IMR-90 (cell line): ENCODE data around the gene GCLC. TPM values are rescaled to one million over a fixed set of nuclear protein-coding genes. Genes with fewer than 3 reads are reported as not detected.

Experiments
- ATAC-seq: fragments of 200-7000 bp; cut with Tn5 transposase; 2 replicates; pipeline ENCODE4 v1.9.1; 2020; ENCODE audit warnings: low read depth, mild to moderate bottlenecking, moderate library complexity
- BruUV-seq: library from RNA; stranded (reverse); fragments of 400-500 nt; replicated peaks from 2 replicates; lab custom pipeline; 2021; lab: Mats Ljungman, UMichigan
- CTCF ChIA-PET: fragments of 300-600 bp; formaldehyde crosslinking; extraction: SDS; loops from one replicate; lab custom pipeline; 2021; ENCODE audit warnings: antibody characterized with exemption; lab: Yijun Ruan, JAX
- POLR2A ChIA-PET: fragments of 300-600 bp; sonication (Branson Sonifier 250); formaldehyde crosslinking; loops from one replicate; lab custom pipeline; 2022; ENCODE audit warnings: antibody characterized with exemption; ENCODE audit not compliant: unreplicated experiment; lab: Charles Lee
- DNase-seq: peaks from one replicate; pipeline ENCODE4 v3.0.0; 2013
- H2AFZ ChIP-seq: replicated peaks from 2 replicates; pipeline ENCODE3; 2013; ENCODE audit warnings: low read length, mild to moderate bottlenecking; ENCODE audit not compliant: poor library complexity
- H2AK5ac ChIP-seq: 2 replicates; pipeline ENCODE4 v1.6.1; 2013; ENCODE audit warnings: low read depth, low read length, inconsistent platforms
- H2AK9ac ChIP-seq: replicated peaks from 2 replicates; pipeline ENCODE3; 2013; ENCODE audit warnings: mild to moderate bottlenecking, low read depth, low read length, moderate library complexity; ENCODE audit not compliant: poor library complexity
- H2BK120ac ChIP-seq: 2 replicates; pipeline ENCODE4 v1.6.1; 2013; ENCODE audit warnings: low read depth, low read length, inconsistent platforms
- H2BK15ac ChIP-seq: 3 replicates; pipeline ENCODE4 v1.6.1; 2013; ENCODE audit warnings: low read depth, low read length, inconsistent platforms
- H2BK20ac ChIP-seq: 2 replicates; pipeline ENCODE4 v1.6.1; 2013; ENCODE audit warnings: low read depth, mild to moderate bottlenecking, inconsistent platforms, low read length, moderate library complexity
- H2BK5ac ChIP-seq: 2 replicates; pipeline ENCODE4 v1.6.1; 2013; ENCODE audit warnings: mild to moderate bottlenecking, low read depth, low read length, inconsistent platforms; ENCODE audit not compliant: poor library complexity, severe bottlenecking
- H3K14ac ChIP-seq: replicated peaks from 2 replicates; pipeline ENCODE4 v1.6.1; 2013; ENCODE audit warnings: low read depth, low read length, inconsistent platforms
- H3K18ac ChIP-seq: 2 replicates; pipeline ENCODE4 v1.6.1; 2013; ENCODE audit warnings: low read depth, low read length, control low read depth
- H3K23ac ChIP-seq: 2 replicates; pipeline ENCODE4 v1.6.1; 2013; ENCODE audit warnings: low read depth, low read length, inconsistent platforms
- H3K27ac ChIP-seq: 2 replicates; pipeline ENCODE4 v1.5.1; 2013; ENCODE audit warnings: mild to moderate bottlenecking, control low read depth, low read length; ENCODE audit not compliant: insufficient read depth
- H3K27me3 ChIP-seq: 2 replicates; pipeline ENCODE4 v1.6.1; 2013; ENCODE audit warnings: low read length; ENCODE audit not compliant: control insufficient read depth, insufficient read depth
- H3K36me3 ChIP-seq: 2 replicates; pipeline ENCODE4 v1.6.1; 2013; ENCODE audit warnings: low read length, mixed read lengths; ENCODE audit not compliant: control insufficient read depth, insufficient read depth
- H3K4ac ChIP-seq: 2 replicates; pipeline ENCODE4 v1.6.1; 2013; ENCODE audit warnings: low read depth, low read length, inconsistent platforms
- H3K4me1 ChIP-seq: 2 replicates; pipeline ENCODE4 v1.6.1; 2013; ENCODE audit warnings: low read length, mixed read lengths; ENCODE audit not compliant: control insufficient read depth, insufficient read depth
- H3K4me2 ChIP-seq: 2 replicates; pipeline ENCODE4 v1.6.1; 2013; ENCODE audit warnings: low read depth, mild to moderate bottlenecking, control low read depth, low read length, moderate library complexity
- H3K4me3 ChIP-seq: 2 replicates; pipeline ENCODE4 v1.5.1; 2013; ENCODE audit warnings: low read depth, mild to moderate bottlenecking, control low read depth, low read length, moderate library complexity; ENCODE audit not compliant: insufficient read depth
- H3K56ac ChIP-seq: 2 replicates; pipeline ENCODE4 v1.6.1; 2013; ENCODE audit warnings: low read length, inconsistent platforms; ENCODE audit not compliant: insufficient read depth; ENCODE audit errors: extremely low read depth
- H3K79me1 ChIP-seq, 2 experiments: 2 replicates each; pipeline ENCODE4 v1.6.1; 2013; ENCODE audit warnings: low read length in 2 of 2, inconsistent platforms in 1 of 2, low read depth in 1 of 2
- H3K9ac ChIP-seq: 2 replicates; pipeline ENCODE4 v1.6.1; 2013; ENCODE audit warnings: low read depth, low read length, control low read depth
- H3K9me1 ChIP-seq: 2 replicates; pipeline ENCODE4 v1.6.1; 2013; ENCODE audit warnings: low read length, inconsistent platforms; ENCODE audit not compliant: insufficient read depth
- H3K9me3 ChIP-seq: 2 replicates; pipeline ENCODE4 v1.6.1; 2013; ENCODE audit warnings: low read length; ENCODE audit not compliant: control insufficient read depth, insufficient read depth
- H4K20me1 ChIP-seq: 2 replicates; pipeline ENCODE4 v1.6.1; 2013; ENCODE audit warnings: low read length, inconsistent platforms; ENCODE audit not compliant: insufficient read depth
- H4K5ac ChIP-seq: 2 replicates; pipeline ENCODE4 v1.6.1; 2013; ENCODE audit warnings: mild to moderate bottlenecking, low read depth, low read length, control low read depth
- H4K8ac ChIP-seq, 2 experiments: 2 replicates each; pipeline ENCODE4 v1.6.1; 2013; ENCODE audit warnings: low read depth in 2 of 2, low read length in 2 of 2, control low read depth in 1 of 2, inconsistent platforms in 1 of 2
- H4K91ac ChIP-seq: 2 replicates; pipeline ENCODE4 v1.6.1; 2013; ENCODE audit warnings: low read depth, low read length, inconsistent platforms; ENCODE audit not compliant: insufficient read depth
- BHLHE40 ChIP-seq: fragments of 150-350 bp; IDR thresholded peaks from 2 replicates; pipeline ENCODE4 v1.6.1; 2016; ENCODE audit warnings: mild to moderate bottlenecking, low read depth, low read length
- CEBPB ChIP-seq: IDR thresholded peaks from 2 replicates; pipeline ENCODE4 v1.6.1; 2012; ENCODE audit warnings: low read depth, low read length, improper control_type of control experiment
- CHD1 ChIP-seq: IDR thresholded peaks from 2 replicates; pipeline ENCODE4 v1.6.1; 2012; ENCODE audit warnings: low read depth, low read length, improper control_type of control experiment
- FOS ChIP-seq: fragments of 150-350 bp; IDR thresholded peaks from 2 replicates; pipeline ENCODE4 v1.6.1; 2016; ENCODE audit warnings: low read depth, low read length
- MAZ ChIP-seq: IDR thresholded peaks from 2 replicates; pipeline ENCODE4 v1.6.1; 2012; ENCODE audit warnings: low read depth, mild to moderate bottlenecking, low read length, improper control_type of control experiment, moderate library complexity, borderline replicate concordance
- NFE2L2 ChIP-seq: fragments of 150-350 bp; IDR thresholded peaks from 2 replicates; pipeline ENCODE4 v1.6.1; 2016; ENCODE audit warnings: low read depth, mild to moderate bottlenecking, low read length
- POLR2A ChIP-seq: IDR thresholded peaks from 2 replicates; pipeline ENCODE4 v1.6.1; 2012; ENCODE audit warnings: mild to moderate bottlenecking, low read depth, low read length
- RAD21 ChIP-seq: IDR thresholded peaks from 2 replicates; pipeline ENCODE4 v1.6.1; 2012; ENCODE audit warnings: low read length, improper control_type of control experiment
- SMC3 ChIP-seq: fragments of 150-350 bp; IDR thresholded peaks from 2 replicates; pipeline ENCODE4 v1.6.1; 2016; ENCODE audit warnings: low read depth, mild to moderate bottlenecking, antibody characterized with exemption, low read length, moderate library complexity
- WGBS, 2 experiments: methylation state at CpG; one replicate each; pipeline versions ENCODE4 v1.1.5 to v1.1.7; 2013; ENCODE audit warnings: missing lambda C conversion rate in 2 of 2; ENCODE audit not compliant: insufficient read length in 1 of 2; ENCODE audit errors: extremely low coverage in 2 of 2; 5-methylcytosine and 5-hydroxymethylcytosine counted together
- dilution Hi-C: fragments of 300-500 bp; cut with HindIII; formaldehyde crosslinking; loops from one replicate; pipeline ENCODE4 v1.14.3; 2018; ENCODE audit warnings: low sequenced_read_pairs; ENCODE audit not compliant: unreplicated experiment
- in situ Hi-C: fragments of 300-500 bp; cut with MboI; formaldehyde crosslinking; loops from 3 replicates; pipeline ENCODE4 v1.14.3; 2019; ENCODE audit warnings: low sequenced_read_pairs, inconsistent platforms, mixed read lengths
- intact Hi-C: fragments of 100-400 bp; cut with micrococcal nuclease; formaldehyde crosslinking; loops from 2 replicates; pipeline ENCODE4 v1.10.0; 2022
- polyA plus RNA-seq, 3 experiments: library from polyadenylated mRNA; depleted of rRNA; stranded (reverse); fragments of >200 nt; gene quantifications; 2 replicates each; pipeline ENCODE4 v1.2.3, GENCODE V29; 2012; ENCODE audit warnings: low replicate concordance in 1 of 3
- total RNA-seq: library from RNA; depleted of rRNA; stranded (reverse); fragments of >200 nt; gene quantifications from 2 replicates; pipeline ENCODE4 v1.2.3, GENCODE V29; 2012
- TF ChIP-seq, protein P1 (sequence below): fragments of 150-350 bp; IDR thresholded peaks from 2 replicates; pipeline ENCODE4 v1.6.1; 2016; ENCODE audit warnings: low read depth, mild to moderate bottlenecking, low read length, moderate library complexity, borderline replicate concordance
- TF ChIP-seq, protein P2 (sequence below): fragments of 150-350 bp; IDR thresholded peaks from 2 replicates; pipeline ENCODE4 v1.6.1; 2017; ENCODE audit warnings: mild to moderate bottlenecking, antibody characterized with exemption, low read length, low read depth
- TF ChIP-seq, protein P3 (sequence below): conservative IDR thresholded peaks from 2 replicates; pipeline ENCODE4 v1.5.1; 2012; ENCODE audit warnings: mild to moderate bottlenecking, low read depth, low read length, improper control_type of control experiment

The GCLC gene
- total and polyA plus RNA-seq, 2 of the 4 experiments (the other 2 are of a cell fraction): 14.2 to 24.2 TPM

DNA sequence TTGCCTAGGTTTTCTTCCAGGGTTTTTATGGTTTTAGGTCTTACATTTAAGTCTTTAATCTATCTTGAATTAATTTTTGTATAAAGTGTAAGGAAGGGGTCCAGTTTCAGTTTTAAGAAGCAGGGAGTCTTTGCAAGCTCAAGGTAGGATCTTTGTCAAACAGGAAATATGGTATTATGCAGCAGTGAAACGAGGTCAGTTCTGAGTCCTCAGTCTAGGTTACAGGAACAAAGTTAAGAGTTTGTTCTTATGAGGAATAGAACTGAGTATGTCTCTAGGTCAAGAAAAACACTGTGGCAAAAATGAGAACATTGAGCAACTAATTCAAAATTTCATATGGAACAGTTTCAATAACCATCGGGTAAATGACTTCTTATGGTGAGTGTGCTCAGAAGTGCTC is 63.6 kb downstream of the GCLC start:
- Histone ChIP-seq H3K18ac (no peak overlapping the region), H2BK15ac (no peak overlapping the region), H4K20me1 (no peaks in the 10 kb centered on the region), H2BK5ac (no peak overlapping the region), H3K27me3 (peaks cover 10% of the 10 kb centered on the region), H3K9me1 (no peaks in the 10 kb centered on the region), H3K23ac (no peak overlapping the region), H2AK5ac (no peak overlapping the region), H2AK9ac (no peak overlapping the region), H3K14ac (no peak overlapping the region), H3K9me3 (no peaks in the 10 kb centered on the region), H3K27ac (no peak overlapping the region), H3K56ac (no peak overlapping the region), H3K9ac (no peak overlapping the region), H3K4me2 (no peak overlapping the region), H4K91ac (no peak overlapping the region), H3K4ac (no peak overlapping the region), H2BK120ac (no peak overlapping the region), H4K5ac (no peak overlapping the region), H3K4me1 (no peaks in the 10 kb centered on the region), H2AFZ (no peak overlapping the region), H3K4me3 (no peak overlapping the region), H4K8ac (no peak overlapping the region), H3K36me3 (no peaks in the 10 kb centered on the region), H3K79me1 (no peaks in the 10 kb centered on the region), H2BK20ac (no peak overlapping the region)
- dilution Hi-C loops (no loop called here), in situ Hi-C loops (loop anchor here (5.0 kb wide), 1 partner anchor 309 kb away; no protein-coding TSS in a partner anchor), intact Hi-C loops (loop anchor here (5.0 to 10.0 kb wide), 4 partner anchors 134 to 1077 kb away; partner anchors contain the start of genes ELOVL5 and GSTA4)
- ATAC-seq: no peak
- WGBS, 2 experiments: no CpG with 5 or more reads among the region's 2 CpGs
- ChIA-PET POLR2A (no interaction called here), CTCF (no interaction called here)
- TF ChIP-seq RAD21 (no peak), MAZ (no peak), NFE2L2 (no peak), SMC3 (no peak), FOS (no peak), POLR2A (no peak), CHD1 (no peak), BHLHE40 (no peak), CEBPB (no peak)
- TF ChIP-seq, protein P1, sequence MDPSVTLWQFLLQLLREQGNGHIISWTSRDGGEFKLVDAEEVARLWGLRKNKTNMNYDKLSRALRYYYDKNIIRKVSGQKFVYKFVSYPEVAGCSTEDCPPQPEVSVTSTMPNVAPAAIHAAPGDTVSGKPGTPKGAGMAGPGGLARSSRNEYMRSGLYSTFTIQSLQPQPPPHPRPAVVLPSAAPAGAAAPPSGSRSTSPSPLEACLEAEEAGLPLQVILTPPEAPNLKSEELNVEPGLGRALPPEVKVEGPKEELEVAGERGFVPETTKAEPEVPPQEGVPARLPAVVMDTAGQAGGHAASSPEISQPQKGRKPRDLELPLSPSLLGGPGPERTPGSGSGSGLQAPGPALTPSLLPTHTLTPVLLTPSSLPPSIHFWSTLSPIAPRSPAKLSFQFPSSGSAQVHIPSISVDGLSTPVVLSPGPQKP: no peak
- TF ChIP-seq, protein P2, sequence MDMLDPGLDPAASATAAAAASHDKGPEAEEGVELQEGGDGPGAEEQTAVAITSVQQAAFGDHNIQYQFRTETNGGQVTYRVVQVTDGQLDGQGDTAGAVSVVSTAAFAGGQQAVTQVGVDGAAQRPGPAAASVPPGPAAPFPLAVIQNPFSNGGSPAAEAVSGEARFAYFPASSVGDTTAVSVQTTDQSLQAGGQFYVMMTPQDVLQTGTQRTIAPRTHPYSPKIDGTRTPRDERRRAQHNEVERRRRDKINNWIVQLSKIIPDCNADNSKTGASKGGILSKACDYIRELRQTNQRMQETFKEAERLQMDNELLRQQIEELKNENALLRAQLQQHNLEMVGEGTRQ: no peak
- TF ChIP-seq, protein P3, sequence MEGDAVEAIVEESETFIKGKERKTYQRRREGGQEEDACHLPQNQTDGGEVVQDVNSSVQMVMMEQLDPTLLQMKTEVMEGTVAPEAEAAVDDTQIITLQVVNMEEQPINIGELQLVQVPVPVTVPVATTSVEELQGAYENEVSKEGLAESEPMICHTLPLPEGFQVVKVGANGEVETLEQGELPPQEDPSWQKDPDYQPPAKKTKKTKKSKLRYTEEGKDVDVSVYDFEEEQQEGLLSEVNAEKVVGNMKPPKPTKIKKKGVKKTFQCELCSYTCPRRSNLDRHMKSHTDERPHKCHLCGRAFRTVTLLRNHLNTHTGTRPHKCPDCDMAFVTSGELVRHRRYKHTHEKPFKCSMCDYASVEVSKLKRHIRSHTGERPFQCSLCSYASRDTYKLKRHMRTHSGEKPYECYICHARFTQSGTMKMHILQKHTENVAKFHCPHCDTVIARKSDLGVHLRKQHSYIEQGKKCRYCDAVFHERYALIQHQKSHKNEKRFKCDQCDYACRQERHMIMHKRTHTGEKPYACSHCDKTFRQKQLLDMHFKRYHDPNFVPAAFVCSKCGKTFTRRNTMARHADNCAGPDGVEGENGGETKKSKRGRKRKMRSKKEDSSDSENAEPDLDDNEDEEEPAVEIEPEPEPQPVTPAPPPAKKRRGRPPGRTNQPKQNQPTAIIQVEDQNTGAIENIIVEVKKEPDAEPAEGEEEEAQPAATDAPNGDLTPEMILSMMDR: no peak
- no TSS peak for BruUV-seq
- DNase-seq: no peak
